Endothelial cell of umbilical vein (primary cell): ENCODE measurements around the gene TTK. TPM values are rescaled to one million over a fixed set of nuclear protein-coding genes. Genes with fewer than 3 reads are reported as not detected.
A peak's percentile ranks its signal among the peaks of the same experiment; 100 is the strongest.

ENCODE experiments used
- BruUV-seq: library from RNA; stranded (reverse); fragments of 400-500 nt; replicated peaks from 2 replicates; lab custom pipeline; 2021; lab: Mats Ljungman, UMichigan
- CTCF ChIA-PET: fragments of 300-600, 350-600 bp; sonication (Branson Sonifier 250); formaldehyde crosslinking; loops from one replicate; lab custom pipeline; 2021; ENCODE audit warnings: antibody characterized with exemption, inconsistent platforms; lab: Charles Lee
- POLR2A ChIA-PET: fragments of 300-600, 350-600 bp; sonication (Branson Sonifier 250); formaldehyde crosslinking; loops from one replicate; lab custom pipeline; 2021; ENCODE audit warnings: antibody characterized with exemption, inconsistent platforms; lab: Charles Lee
- DNase-seq: peaks from one replicate; pipeline ENCODE4 v3.0.0-alpha.2; 2011; ENCODE audit warnings: low read depth, low spot score
- FAIRE-seq: peaks from 2 replicates; lab custom pipeline; 2011; peaks lifted over from hg19 to GRCh38; lab: Jason Lieb, UNC
- H2AFZ ChIP-seq: 2 replicates; pipeline ENCODE4 v1.6.0; 2012; ENCODE audit warnings: low read depth, low read length, control low read depth, inconsistent platforms
- H3K27ac ChIP-seq: 2 replicates; pipeline ENCODE4 v1.5.1; 2011; ENCODE audit warnings: low read depth, mild to moderate bottlenecking, control low read depth, low read length, moderate library complexity; ENCODE audit not compliant: insufficient read depth
- H3K27me3 ChIP-seq, 2 experiments: 2 replicates each; pipeline versions ENCODE4 v1.6.0 to v1.6.1; 2011; ENCODE audit warnings: low read length in 2 of 2, mixed read lengths in 1 of 2; ENCODE audit not compliant: control insufficient read depth in 2 of 2, insufficient read depth in 2 of 2
- H3K36me3 ChIP-seq, 2 experiments: 2 replicates in 1 of 2; 3 replicates in 1 of 2; pipeline ENCODE4 v1.5.1; 2011; ENCODE audit warnings: low read length in 2 of 2, mild to moderate bottlenecking in 1 of 2, moderate library complexity in 1 of 2; ENCODE audit not compliant: control insufficient read depth in 2 of 2, insufficient read depth in 2 of 2; ENCODE audit errors: extremely low read depth in 1 of 2
- H3K4me1 ChIP-seq: 3 replicates; pipeline ENCODE4 v1.5.1; 2011; ENCODE audit warnings: mild to moderate bottlenecking, low read length; ENCODE audit not compliant: control insufficient read depth, insufficient read depth; ENCODE audit errors: extremely low read depth
- H3K4me2 ChIP-seq: 2 replicates; pipeline ENCODE4 v1.6.1; 2011; ENCODE audit warnings: low read length, control low read depth, mixed read lengths; ENCODE audit not compliant: insufficient read depth
- H3K4me3 ChIP-seq, 3 experiments: fragments of 200-600 bp in 1 of 3; sonication (generic), shearing (Covaris generic) in 1 of 3; replicated peaks in 1 of 3; 2 replicates each; pipeline ENCODE4 v1.5.1; 2011 to 2016; ENCODE audit warnings: control low read depth in 3 of 3, low read length in 3 of 3, mild to moderate bottlenecking in 2 of 3, inconsistent platforms in 1 of 3, low read depth in 1 of 3, moderate library complexity in 1 of 3; ENCODE audit not compliant: insufficient read depth in 1 of 3
- H3K79me2 ChIP-seq: 2 replicates; pipeline ENCODE4 v1.6.0; 2012; ENCODE audit warnings: low read length, inconsistent platforms; ENCODE audit not compliant: control insufficient read depth, insufficient read depth
- H3K9ac ChIP-seq: replicated peaks from 2 replicates; pipeline ENCODE3; 2011; ENCODE audit warnings: low read length, control low read depth; ENCODE audit not compliant: insufficient read depth; ENCODE audit errors: extremely low read depth
- H3K9me1 ChIP-seq: replicated peaks from 3 replicates; pipeline ENCODE4 v1.6.0; 2011; ENCODE audit warnings: mild to moderate bottlenecking, low read length; ENCODE audit not compliant: control insufficient read depth, insufficient read depth; ENCODE audit errors: extremely low read depth
- H3K9me3 ChIP-seq: replicated peaks from 2 replicates; pipeline ENCODE4 v1.5.1; 2012; ENCODE audit warnings: low read length, inconsistent platforms; ENCODE audit not compliant: control insufficient read depth, insufficient read depth
- H4K20me1 ChIP-seq: replicated peaks from 2 replicates; pipeline ENCODE3; 2011; ENCODE audit warnings: mild to moderate bottlenecking, low read length; ENCODE audit not compliant: control insufficient read depth, insufficient read depth; ENCODE audit errors: extremely low read depth
- EZH2 ChIP-seq: IDR thresholded peaks from 2 replicates; pipeline ENCODE4 v1.6.1; 2012; ENCODE audit warnings: borderline replicate concordance, low read depth, mild to moderate bottlenecking, moderate library complexity, low read length, inconsistent platforms; ENCODE audit not compliant: severe bottlenecking
- FOS ChIP-seq: IDR thresholded peaks from 2 replicates; pipeline ENCODE4 v1.6.1; 2011; ENCODE audit warnings: mild to moderate bottlenecking, low read length, moderate library complexity, borderline replicate concordance; ENCODE audit not compliant: insufficient read depth
- GATA2 ChIP-seq: IDR thresholded peaks from 2 replicates; pipeline ENCODE4 v1.7.0; 2011; ENCODE audit warnings: low read depth, mild to moderate bottlenecking, moderate library complexity, mixed read lengths, low read length; ENCODE audit not compliant: insufficient read length, insufficient read depth
- JUN ChIP-seq: IDR thresholded peaks from 2 replicates; pipeline ENCODE4 v1.6.1; 2011; ENCODE audit warnings: borderline replicate concordance, low read depth; ENCODE audit not compliant: insufficient read length, insufficient read depth
- MYC ChIP-seq: IDR thresholded peaks from one replicate; pipeline ENCODE4 v1.6.1; 2011; ENCODE audit warnings: mild to moderate bottlenecking, low read depth, low read length
- POLR2A ChIP-seq: IDR thresholded peaks from 2 replicates; pipeline ENCODE4 v1.6.1; 2012; ENCODE audit warnings: low read depth, mild to moderate bottlenecking, control low read depth, low read length
- POLR2AphosphoS5 ChIP-seq: IDR thresholded peaks from 2 replicates; pipeline ENCODE4 v1.6.1; 2012; ENCODE audit warnings: low read depth, mild to moderate bottlenecking, control low read depth, low read length, moderate library complexity; ENCODE audit not compliant: insufficient read depth
- dilution Hi-C: fragments of 300-500 bp; cut with MboI; formaldehyde crosslinking; loops from one replicate; pipeline ENCODE4 v1.15.0; 2019; ENCODE audit warnings: low sequenced_read_pairs; ENCODE audit not compliant: extremely low pct_ligation_motif_present
- intact Hi-C: fragments of 100-400 bp; cut with micrococcal nuclease; formaldehyde crosslinking; loops from one replicate; pipeline ENCODE4 v1.10.0; 2022
- polyA plus RNA-seq, 4 experiments: library from polyadenylated mRNA; depleted of rRNA in 3 of 4; stranded (reverse) in 3 of 4; unstranded in 1 of 4; fragments of >200 nt; gene quantifications; 2 replicates each; pipeline versions ENCODE4 v1.2.1 to v1.2.3, GENCODE V29; 2011 to 2012; ENCODE audit warnings: missing spikeins in 1 of 4
- total RNA-seq: library from RNA; stranded (reverse); gene quantifications from 2 replicates; pipeline ENCODE4 v1.2.3, GENCODE V29; 2021
- TF ChIP-seq, protein P1 (sequence below), 2 donors: IDR thresholded peaks; 1 replicate in 1 of 2; 2 replicates in 1 of 2; pipeline ENCODE4 v1.5.1; 2011; ENCODE audit warnings: low read length in 2 of 2, mild to moderate bottlenecking in 2 of 2, moderate library complexity in 2 of 2, control low read depth in 1 of 2, inconsistent platforms in 1 of 2, low read depth in 1 of 2; ENCODE audit not compliant: insufficient read depth in 1 of 2; ENCODE audit errors: extremely low read depth in 1 of 2
- TF ChIP-seq, protein P2 (sequence below): IDR thresholded peaks from 2 replicates; pipeline ENCODE4 v1.6.1; 2011; ENCODE audit not compliant: insufficient read depth, insufficient read length

TTK gene
- total and polyA plus RNA-seq, 2 donors (not counting 3 experiments of a cell fraction or from before 2014, with no cell fraction given): 4.1 to 29.4 TPM

DNA sequence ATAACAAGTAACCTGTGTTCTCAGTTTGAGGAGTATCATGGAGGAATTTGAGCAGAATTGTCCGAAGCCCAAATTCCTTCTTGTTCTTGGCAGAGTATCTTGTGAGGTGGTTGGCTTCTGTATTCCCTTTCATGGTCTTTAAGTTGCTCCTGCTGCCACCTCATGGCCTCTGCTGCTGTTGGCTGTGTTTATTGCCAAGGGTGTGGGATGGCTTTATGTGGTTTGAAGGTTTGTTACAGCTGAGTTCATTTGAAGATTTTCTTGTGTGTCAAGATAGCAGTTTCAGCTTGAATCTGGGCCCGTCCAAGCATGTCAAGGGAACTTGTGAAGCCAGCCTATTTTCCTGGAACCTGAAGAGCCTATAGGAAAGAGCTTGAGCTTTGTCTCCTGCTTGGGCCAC, 20.2 kb upstream of the TTK start:
- FAIRE-seq (no peak), DNase-seq (peak; percentile 2)
- TF ChIP-seq, protein P1, sequence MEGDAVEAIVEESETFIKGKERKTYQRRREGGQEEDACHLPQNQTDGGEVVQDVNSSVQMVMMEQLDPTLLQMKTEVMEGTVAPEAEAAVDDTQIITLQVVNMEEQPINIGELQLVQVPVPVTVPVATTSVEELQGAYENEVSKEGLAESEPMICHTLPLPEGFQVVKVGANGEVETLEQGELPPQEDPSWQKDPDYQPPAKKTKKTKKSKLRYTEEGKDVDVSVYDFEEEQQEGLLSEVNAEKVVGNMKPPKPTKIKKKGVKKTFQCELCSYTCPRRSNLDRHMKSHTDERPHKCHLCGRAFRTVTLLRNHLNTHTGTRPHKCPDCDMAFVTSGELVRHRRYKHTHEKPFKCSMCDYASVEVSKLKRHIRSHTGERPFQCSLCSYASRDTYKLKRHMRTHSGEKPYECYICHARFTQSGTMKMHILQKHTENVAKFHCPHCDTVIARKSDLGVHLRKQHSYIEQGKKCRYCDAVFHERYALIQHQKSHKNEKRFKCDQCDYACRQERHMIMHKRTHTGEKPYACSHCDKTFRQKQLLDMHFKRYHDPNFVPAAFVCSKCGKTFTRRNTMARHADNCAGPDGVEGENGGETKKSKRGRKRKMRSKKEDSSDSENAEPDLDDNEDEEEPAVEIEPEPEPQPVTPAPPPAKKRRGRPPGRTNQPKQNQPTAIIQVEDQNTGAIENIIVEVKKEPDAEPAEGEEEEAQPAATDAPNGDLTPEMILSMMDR (IDR thresholded peaks at IDR 0.05; ENCODE audit: extremely low read depth in 1 of 2, insufficient read depth in 1 of 2, low read depth in 1 of 2, low read length in 2 of 2): no peak
- TF ChIP-seq MYC (no peak), POLR2A (no peak), EZH2 (no peak), FOS (no peak), POLR2AphosphoS5 (no peak), GATA2 (no peak), JUN (no peak)
- TF ChIP-seq, protein P2, sequence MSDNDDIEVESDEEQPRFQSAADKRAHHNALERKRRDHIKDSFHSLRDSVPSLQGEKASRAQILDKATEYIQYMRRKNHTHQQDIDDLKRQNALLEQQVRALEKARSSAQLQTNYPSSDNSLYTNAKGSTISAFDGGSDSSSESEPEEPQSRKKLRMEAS: no peak
- Histone ChIP-seq H3K4me3 (no peak overlapping the region), H3K9ac (no peak overlapping the region), H3K9me3 (no peaks in the 10 kb centered on the region), H3K4me2 (no peak overlapping the region), H4K20me1 (no peaks in the 10 kb centered on the region), H3K79me2 (no peaks in the 10 kb centered on the region), H3K27me3 (peaks cover 2 to 4% of the 10 kb centered on the region in 2 experiments), H3K27ac (no peak overlapping the region), H3K36me3 (no peaks in the 10 kb centered on the region), H3K4me1 (no peaks in the 10 kb centered on the region), H2AFZ (no peak overlapping the region), H3K9me1 (no peaks in the 10 kb centered on the region)
- ChIA-PET POLR2A (no interaction called here), CTCF (no interaction called here)
- no TSS peak for BruUV-seq
- intact Hi-C loops (no loop called here), dilution Hi-C loops (no loop called here)
